ENCODE measurements around the gene OR13C2. TPM values are rescaled to one million over a fixed set of nuclear protein-coding genes. Genes with fewer than 3 reads are reported as not detected.
"Not testable (repeated sequence)": the region's sequence is repeated elsewhere in the genome, so short reads cannot be mapped to it uniquely, and the experiment has no call there.

Gene OR13C2, protein sequence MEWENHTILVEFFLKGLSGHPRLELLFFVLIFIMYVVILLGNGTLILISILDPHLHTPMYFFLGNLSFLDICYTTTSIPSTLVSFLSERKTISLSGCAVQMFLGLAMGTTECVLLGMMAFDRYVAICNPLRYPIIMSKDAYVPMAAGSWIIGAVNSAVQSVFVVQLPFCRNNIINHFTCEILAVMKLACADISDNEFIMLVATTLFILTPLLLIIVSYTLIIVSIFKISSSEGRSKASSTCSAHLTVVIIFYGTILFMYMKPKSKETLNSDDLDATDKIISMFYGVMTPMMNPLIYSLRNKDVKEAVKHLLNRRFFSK
- total RNA-seq = not detected
- not detected for polyA plus RNA-seq
- long read RNA-seq, donor 1 = 0 reads
- long read RNA-seq, donor 2 = 0 reads

DNA sequence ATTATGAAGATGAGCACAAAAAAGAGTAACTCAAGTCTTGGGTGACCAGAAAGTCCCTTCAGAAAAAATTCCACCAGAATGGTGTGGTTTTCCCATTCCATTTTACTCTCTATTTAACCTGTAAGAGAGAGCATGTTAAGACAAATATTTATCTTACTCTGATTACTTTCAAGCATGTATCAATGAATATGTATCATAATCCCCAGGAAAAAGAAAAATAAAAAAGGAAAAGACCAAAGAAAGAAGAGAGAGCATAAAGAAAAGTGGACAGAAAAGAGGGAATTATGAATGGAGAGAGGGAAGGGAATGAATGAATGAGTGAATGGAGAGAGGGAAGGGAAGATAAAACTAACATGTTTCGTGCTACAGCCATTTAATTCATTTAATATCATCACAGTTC lies at the start of gene OR13C2:
TSS of gene OR13C2 (minus strand) at position 101 of the 400 bp plus-strand sequence. CDS start at position 101, 0 bp downstream.
- H3K9me3 ChIP-seq; H3K27me3 ChIP-seq (ENCODE audit: insufficient read depth in 3 of 3, low read length in 2 of 3); DNase-seq; H3K4me1 ChIP-seq; H3K36me3 ChIP-seq (ENCODE audit: insufficient read depth in 1 of 2, low read depth in 1 of 2); intact Hi-C loops (cut with DNase I); H3K27ac ChIP-seq; H3K4me3 ChIP-seq; ATAC-seq: not testable (repeated sequence)
- 59 to 85% (median 71%) methylated on average over 1 of the region's 1 CpG for WGBS, 3 donors

DNA sequence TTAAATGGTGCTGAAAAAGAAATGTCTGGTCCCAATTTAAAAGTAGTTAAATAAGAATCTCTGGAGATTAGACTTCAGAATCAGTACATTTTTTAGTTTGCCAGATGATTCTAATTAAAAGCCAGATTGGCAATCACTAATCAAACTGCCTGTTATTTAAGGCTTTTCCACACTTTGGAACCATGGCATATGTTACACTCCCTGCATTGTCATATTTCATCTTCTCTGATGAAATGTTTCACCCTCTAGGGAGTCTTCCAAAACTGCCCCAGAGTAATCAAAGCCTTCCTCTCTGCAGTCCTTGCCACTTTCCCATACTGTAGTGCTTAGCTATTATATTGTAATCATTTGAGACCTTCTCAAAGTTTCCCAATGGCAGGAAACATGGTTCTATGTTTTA lies 30.0 kb upstream of the OR13C2 start:
- TF ChIP-seq, protein P1, sequence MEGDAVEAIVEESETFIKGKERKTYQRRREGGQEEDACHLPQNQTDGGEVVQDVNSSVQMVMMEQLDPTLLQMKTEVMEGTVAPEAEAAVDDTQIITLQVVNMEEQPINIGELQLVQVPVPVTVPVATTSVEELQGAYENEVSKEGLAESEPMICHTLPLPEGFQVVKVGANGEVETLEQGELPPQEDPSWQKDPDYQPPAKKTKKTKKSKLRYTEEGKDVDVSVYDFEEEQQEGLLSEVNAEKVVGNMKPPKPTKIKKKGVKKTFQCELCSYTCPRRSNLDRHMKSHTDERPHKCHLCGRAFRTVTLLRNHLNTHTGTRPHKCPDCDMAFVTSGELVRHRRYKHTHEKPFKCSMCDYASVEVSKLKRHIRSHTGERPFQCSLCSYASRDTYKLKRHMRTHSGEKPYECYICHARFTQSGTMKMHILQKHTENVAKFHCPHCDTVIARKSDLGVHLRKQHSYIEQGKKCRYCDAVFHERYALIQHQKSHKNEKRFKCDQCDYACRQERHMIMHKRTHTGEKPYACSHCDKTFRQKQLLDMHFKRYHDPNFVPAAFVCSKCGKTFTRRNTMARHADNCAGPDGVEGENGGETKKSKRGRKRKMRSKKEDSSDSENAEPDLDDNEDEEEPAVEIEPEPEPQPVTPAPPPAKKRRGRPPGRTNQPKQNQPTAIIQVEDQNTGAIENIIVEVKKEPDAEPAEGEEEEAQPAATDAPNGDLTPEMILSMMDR (IDR thresholded peaks at IDR 0.05) = no peak
- H3K36me3 ChIP-seq (ENCODE audit: insufficient read depth in 1 of 2, low read depth in 1 of 2) = no peaks in the 10 kb centered on the region
- H3K4me3 ChIP-seq = no peak overlapping the region
- H3K4me1 ChIP-seq = no peaks in the 10 kb centered on the region
- ATAC-seq (no peak), DNase-seq (no peak)
- no peaks in the 10 kb centered on the region for H3K27me3 ChIP-seq (ENCODE audit: insufficient read depth in 3 of 3, low read length in 2 of 3)
- intact Hi-C loops (cut with DNase I) = no loop called here
- H3K9me3 ChIP-seq = peaks cover 21% of the 10 kb centered on the region
- no peak overlapping the region for H3K27ac ChIP-seq

DNA sequence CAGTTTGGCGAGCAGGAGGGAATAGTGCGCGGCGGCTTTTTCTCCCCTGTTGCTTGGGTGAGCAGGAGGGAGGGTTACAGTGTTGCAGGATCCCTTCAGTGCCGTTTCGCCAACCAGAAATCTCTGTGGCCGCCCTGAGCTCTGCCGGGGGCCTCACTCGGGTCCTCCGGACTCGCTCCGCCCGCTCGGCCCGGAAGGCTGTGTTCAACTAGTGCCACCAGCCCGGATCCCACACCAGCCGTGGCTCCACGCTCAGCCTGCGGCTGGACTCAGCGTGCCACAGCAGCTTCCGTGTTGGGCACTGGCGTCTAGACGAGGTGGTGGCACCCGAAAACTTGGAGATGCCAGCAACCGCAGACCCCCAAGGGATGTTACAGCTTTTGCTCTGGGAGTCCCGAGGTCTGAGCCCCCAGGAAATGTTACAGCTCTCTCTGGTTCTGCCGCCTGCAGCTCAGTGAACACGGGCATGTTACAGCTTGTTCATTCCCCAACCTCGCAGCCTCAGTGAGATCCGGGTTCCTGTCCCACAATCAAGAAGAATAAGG lies 28.6 kb upstream of the OR13C2 start:
- no peak overlapping the region for H3K4me3 ChIP-seq
- 92 to 96% (median 95%) methylated on average over 30 of the region's 30 CpGs for WGBS, 3 donors
- no peaks in the 10 kb centered on the region for H3K4me1 ChIP-seq
- H3K27me3 ChIP-seq (ENCODE audit: insufficient read depth in 3 of 3, low read length in 2 of 3) = no peaks in the 10 kb centered on the region
- no peak for ATAC-seq
- intact Hi-C loops (cut with DNase I) = no loop called here
- H3K36me3 ChIP-seq (ENCODE audit: insufficient read depth in 1 of 2, low read depth in 1 of 2) = no peaks in the 10 kb centered on the region
- H3K9me3 ChIP-seq = peaks cover 10% of the 10 kb centered on the region
- TF ChIP-seq, protein P1 (IDR thresholded peaks at IDR 0.05) = no peak
- no peak for DNase-seq
- no peak overlapping the region for H3K27ac ChIP-seq

DNA sequence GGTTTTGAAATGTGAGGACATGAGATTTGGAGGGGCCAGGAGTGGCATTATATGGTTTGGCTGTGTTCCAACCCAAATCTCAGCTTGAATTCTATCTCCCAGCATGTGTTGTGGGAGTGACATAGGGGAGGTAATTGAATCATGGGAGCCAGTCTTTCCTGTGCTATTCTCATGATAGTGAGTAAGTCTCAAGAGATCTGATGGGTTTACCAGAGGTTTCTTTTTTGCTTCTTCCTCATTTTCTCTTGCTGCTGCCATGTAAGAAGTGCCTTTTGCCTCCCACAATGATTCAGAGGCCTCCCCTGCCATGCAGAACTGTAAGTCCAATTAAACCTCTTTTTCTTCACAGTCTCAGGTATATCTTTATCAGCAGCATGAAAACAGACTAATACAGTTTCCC lies 20.5 kb upstream of the OR13C2 start:
- ATAC-seq; H3K27me3 ChIP-seq (ENCODE audit: insufficient read depth in 3 of 3, low read length in 2 of 3); H3K36me3 ChIP-seq (ENCODE audit: insufficient read depth in 1 of 2, low read depth in 1 of 2); H3K27ac ChIP-seq; H3K4me1 ChIP-seq; H3K4me3 ChIP-seq; H3K9me3 ChIP-seq; DNase-seq; intact Hi-C loops (cut with DNase I): not testable (repeated sequence)

DNA sequence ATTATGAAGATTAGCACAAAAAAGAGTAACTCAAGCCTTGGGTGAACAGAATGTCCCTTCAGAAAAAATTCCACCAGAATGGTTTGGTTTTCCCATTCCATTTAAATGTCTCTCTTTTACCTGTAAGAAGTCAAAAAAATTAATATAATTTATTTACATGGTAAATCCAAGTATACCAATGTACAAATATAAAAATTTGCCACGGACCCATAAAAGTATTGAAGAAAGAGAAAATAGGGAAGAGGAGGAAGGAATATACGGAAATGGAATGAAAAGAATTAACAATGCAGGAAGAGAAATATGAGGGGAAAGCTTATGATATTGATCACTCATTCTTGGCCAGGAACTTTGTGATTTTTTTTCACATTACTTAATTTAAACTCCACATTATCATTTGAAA lies 12.7 kb upstream of the OR13C2 start, which contains the start of gene OR13C9:
TSS of gene OR13C9 (minus strand) at position 101 of the 400 bp plus-strand sequence. CDS start at position 101, 0 bp downstream.
- 68 to 77% (median 73%) methylated on average over 2 of the region's 2 CpGs for WGBS, 3 donors
- Histone ChIP-seq H3K4me1 (no peaks in the 10 kb centered on the region), H3K4me3 (no peak within 1 kb of the TSS), H3K9me3 (no peaks in the 10 kb centered on the region), H3K36me3 (ENCODE audit: insufficient read depth in 1 of 2, low read depth in 1 of 2) (no peaks in the 10 kb centered on the region), H3K27ac (no peak within 1 kb of the TSS), H3K27me3 (ENCODE audit: insufficient read depth in 3 of 3, low read length in 2 of 3) (no peaks in the 10 kb centered on the region)
- TF ChIP-seq, protein P1 (IDR thresholded peaks at IDR 0.05) = no peak
- DNase-seq (no peak), ATAC-seq (no peak)
- intact Hi-C loops (cut with DNase I) = no loop called here

Measured in psoas muscle (tissue), 8 donors.